ENCODE measurements around the gene ZNF391.
"Not testable (repeated sequence)": the region's sequence is repeated elsewhere in the genome, so short reads cannot be mapped to it uniquely, and the experiment has no call there.

Gene ZNF391

GRCh38 chr6:27406085-27406484, 17.5 kb downstream of the ZNF391 start:
- no peak for TF ChIP-seq CTCF (IDR thresholded peaks at IDR 0.05; ENCODE audit: low read depth, low read length)
- DNase-seq (ENCODE audit: extremely low read depth, low read depth), result no peak

DNA sequence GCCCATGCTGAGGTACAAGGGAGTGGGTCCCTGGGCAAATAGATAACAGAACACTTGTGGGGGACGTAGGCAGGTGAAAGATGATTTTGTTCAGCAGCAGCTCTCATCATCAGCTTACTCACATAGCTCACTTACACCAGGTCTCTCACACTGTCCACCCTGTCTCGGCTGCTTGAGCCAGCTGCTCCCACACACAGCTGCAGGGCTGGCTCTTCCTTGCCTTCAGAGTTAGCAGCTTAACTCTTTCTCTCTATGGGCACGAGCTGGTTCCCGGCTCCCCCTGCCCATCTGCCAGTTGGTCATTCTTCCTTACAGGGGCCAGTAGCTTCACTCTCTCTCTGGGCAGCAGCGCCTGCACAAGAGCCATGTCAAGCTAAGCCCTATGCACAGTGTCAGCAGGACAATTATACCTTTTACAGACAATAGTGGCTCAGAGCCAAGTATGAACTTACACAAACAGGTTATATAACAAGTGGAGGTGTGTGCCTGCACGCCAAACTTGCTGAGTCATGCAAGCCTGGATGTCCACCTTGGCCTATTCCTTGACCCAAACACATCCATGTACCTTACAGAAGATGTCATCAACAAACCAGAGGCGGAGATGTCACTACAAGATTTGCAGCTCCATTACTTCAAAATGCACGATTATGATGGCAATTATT, 18.7 kb downstream of the ZNF391 start:
- TF ChIP-seq CTCF (IDR thresholded peaks at IDR 0.05; ENCODE audit: low read depth, low read length), result no peak
- no peak for DNase-seq (ENCODE audit: extremely low read depth, low read depth)

DNA sequence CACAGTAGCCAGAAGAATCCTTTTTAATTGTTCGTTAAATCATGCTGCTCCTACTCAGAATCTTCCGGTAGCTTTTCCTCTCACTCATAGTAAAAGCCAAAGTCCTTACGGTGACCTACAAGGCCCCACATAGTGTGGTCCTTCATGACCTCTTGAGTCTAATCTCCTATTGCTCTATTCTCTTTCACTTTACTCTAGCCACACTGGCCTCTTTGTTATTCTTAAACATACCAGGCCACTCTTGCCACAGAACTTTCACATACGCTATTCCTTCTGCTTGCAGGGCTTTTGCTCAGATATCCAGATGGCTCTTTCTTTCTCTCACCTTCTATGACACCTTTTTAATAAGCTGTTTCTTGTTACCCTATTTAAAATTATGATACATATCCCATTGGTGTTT, 25.7 kb downstream of the ZNF391 start:
- DNase-seq (ENCODE audit: extremely low read depth, low read depth), result no peak

GRCh38 chr6:27414996-27415395, 26.4 kb downstream of the ZNF391 start:
- no peak for DNase-seq (ENCODE audit: extremely low read depth, low read depth)
- no peak for TF ChIP-seq CTCF (IDR thresholded peaks at IDR 0.05; ENCODE audit: low read depth, low read length)

More for the DNA sequence above, 25.7 kb downstream of the ZNF391 start:
- no peak for TF ChIP-seq CTCF (IDR thresholded peaks at IDR 0.05; ENCODE audit: low read depth, low read length)

DNA sequence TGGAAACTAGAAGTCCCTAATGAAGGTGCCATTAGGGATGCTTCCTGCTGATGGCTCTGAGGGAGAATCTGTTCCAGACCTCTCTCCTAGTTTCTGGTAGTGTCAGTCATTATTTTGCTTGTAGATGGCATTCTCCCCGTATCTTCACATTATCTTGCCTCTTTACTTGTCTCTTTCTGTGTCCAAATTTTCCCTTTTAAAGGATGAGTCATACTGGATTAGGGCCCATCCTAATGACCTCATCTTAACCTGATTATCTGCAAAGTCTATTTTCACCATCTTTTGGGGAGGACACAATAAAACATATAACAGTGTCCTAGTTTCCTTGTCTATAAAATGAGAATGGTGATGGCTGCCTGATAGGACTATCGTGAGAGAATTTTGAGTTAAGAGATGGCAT, 27.3 kb downstream of the ZNF391 start:
- DNase-seq (ENCODE audit: extremely low read depth, low read depth), result no peak
- no peak for TF ChIP-seq CTCF (IDR thresholded peaks at IDR 0.05; ENCODE audit: low read depth, low read length)

- DNase-seq (ENCODE audit: extremely low read depth, low read depth), result no peak
- TF ChIP-seq CTCF (IDR thresholded peaks at IDR 0.05; ENCODE audit: low read depth, low read length), result no peak
These were observed 30.8 kb downstream of the ZNF391 start for GRCh38 chr6:27419363-27419762.

- TF ChIP-seq CTCF (IDR thresholded peaks at IDR 0.05; ENCODE audit: low read depth, low read length), result no peak
- no peak for DNase-seq (ENCODE audit: extremely low read depth, low read depth)
These were observed 34.2 kb downstream of the ZNF391 start for GRCh38 chr6:27422651-27423332.

DNA sequence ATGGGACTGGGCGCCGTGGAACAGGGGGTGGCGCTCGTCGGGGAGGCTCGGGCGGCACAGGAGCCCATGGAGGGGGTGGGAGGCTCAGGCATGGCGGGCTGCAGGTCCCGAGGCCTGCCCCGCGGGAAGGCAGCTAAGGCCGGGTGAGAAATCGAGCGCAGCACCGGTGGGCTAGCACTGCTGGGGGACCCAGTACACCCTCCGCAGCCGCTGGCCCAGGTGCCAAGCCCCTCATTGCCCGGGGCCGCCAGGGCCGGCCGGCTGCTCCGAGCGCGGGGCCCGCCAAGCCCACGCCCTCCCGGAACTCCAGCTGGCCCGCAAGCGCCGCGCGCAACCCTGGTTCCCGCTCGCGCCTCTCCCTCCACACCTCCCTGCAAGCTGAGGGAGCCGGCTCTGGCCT, 36.3 kb downstream of the ZNF391 start:
- DNase-seq (ENCODE audit: extremely low read depth, low read depth), result not testable (repeated sequence)

Measured in AG09319 (cell line).